H1 (cell line): ENCODE measurements around the gene HES3.

ENCODE experiments used
- CTCF ChIP-seq, 3 experiments: IDR thresholded peaks; 1 replicate in 2 of 3; 2 replicates in 1 of 3; pipeline versions ENCODE4 v1.5.1 to v1.6.1; 2011; ENCODE audit warnings: low read length in 3 of 3, mild to moderate bottlenecking in 3 of 3, inconsistent platforms in 2 of 3, low read depth in 1 of 3, moderate library complexity in 1 of 3; ENCODE audit not compliant: insufficient read depth in 1 of 3; ENCODE audit errors: control extremely low read depth in 1 of 3
- EP300 ChIP-seq, 2 experiments: IDR thresholded peaks; 1 replicate in 1 of 2; 2 replicates in 1 of 2; pipeline ENCODE4 v1.6.1; 2011 to 2012; ENCODE audit warnings: low read depth in 2 of 2, low read length in 2 of 2, mild to moderate bottlenecking in 2 of 2, borderline replicate concordance in 1 of 2, inconsistent platforms in 1 of 2, moderate library complexity in 1 of 2
- EZH2 ChIP-seq: fragments of 200-600 bp; sonication (generic); IDR thresholded peaks from 2 replicates; pipeline ENCODE4 v1.7.1; 2012; ENCODE audit warnings: low read depth, mild to moderate bottlenecking, moderate library complexity, low read length, inconsistent platforms; ENCODE audit not compliant: severe bottlenecking
- JUN ChIP-seq: IDR thresholded peaks from 2 replicates; pipeline ENCODE4 v1.6.1; 2011; ENCODE audit warnings: low read depth, mild to moderate bottlenecking, improper control_type of control experiment, low read length
- KDM5A ChIP-seq: fragments of 200-600 bp; IDR thresholded peaks from 2 replicates; pipeline ENCODE4 v1.7.1; 2012; ENCODE audit warnings: mild to moderate bottlenecking, low read length, inconsistent platforms, mixed read lengths
- MAX ChIP-seq: IDR thresholded peaks from 2 replicates; pipeline ENCODE4 v1.6.1; 2012; ENCODE audit warnings: inconsistent platforms
- POLR2A ChIP-seq, 2 experiments: IDR thresholded peaks; 1 replicate in 1 of 2; 2 replicates in 1 of 2; pipeline ENCODE4 v1.6.1; 2011; ENCODE audit warnings: low read depth in 2 of 2, low read length in 2 of 2, mild to moderate bottlenecking in 2 of 2; ENCODE audit errors: control extremely low read depth in 1 of 2
- POLR2AphosphoS5 ChIP-seq: IDR thresholded peaks from 2 replicates; pipeline ENCODE4 v1.6.1; 2011; ENCODE audit warnings: low read depth, low read length
- SUZ12 ChIP-seq: fragments of 200-600 bp; sonication (generic); IDR thresholded peaks from 2 replicates; pipeline ENCODE4 v1.6.1; 2012; ENCODE audit warnings: mild to moderate bottlenecking, inconsistent platforms, low read length, moderate library complexity, mixed read lengths
- TEAD4 ChIP-seq: IDR thresholded peaks from 2 replicates; pipeline ENCODE4 v1.6.1; 2012; ENCODE audit warnings: low read depth, low read length, inconsistent platforms, mixed read lengths
- YY1 ChIP-seq: IDR thresholded peaks from 2 replicates; pipeline ENCODE4 v1.6.1; 2011; ENCODE audit warnings: low read depth, mild to moderate bottlenecking, low read length

DNA sequence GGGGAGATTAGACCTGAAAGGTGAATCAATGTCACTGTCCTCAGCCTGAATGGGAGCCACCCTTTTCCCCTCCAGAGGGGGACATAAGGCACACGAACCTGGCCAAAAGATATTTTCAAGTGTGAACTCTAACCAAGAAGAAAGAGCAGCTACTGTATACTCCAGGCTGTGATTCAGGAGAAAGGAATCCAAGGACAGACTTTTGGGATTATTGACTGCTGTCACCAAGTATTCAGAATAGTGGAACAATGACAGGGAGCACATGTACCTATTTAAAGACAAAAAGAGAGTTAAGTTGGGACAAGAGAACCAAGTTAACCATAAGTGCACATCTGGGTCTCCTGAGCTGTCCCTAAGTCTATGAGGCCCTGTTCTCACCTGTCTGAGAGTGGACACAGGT, 10.6 kb upstream of the HES3 start:
- TF ChIP-seq EZH2 = no peak
- no peak for TF ChIP-seq KDM5A
- no peak for TF ChIP-seq MAX
- no peak for TF ChIP-seq EP300 (IDR thresholded peaks at IDR 0.05; ENCODE audit: borderline replicate concordance in 1 of 2, low read depth in 2 of 2, low read length in 2 of 2)
- TF ChIP-seq CTCF (IDR thresholded peaks at IDR 0.05; ENCODE audit: control extremely low read depth in 1 of 3, insufficient read depth in 1 of 3, low read depth in 1 of 3, low read length in 3 of 3) = no peak
- no peak for TF ChIP-seq POLR2AphosphoS5
- no peak for TF ChIP-seq YY1
- TF ChIP-seq TEAD4 = no peak
- no peak for TF ChIP-seq SUZ12
- no peak for TF ChIP-seq JUN
- no peak for TF ChIP-seq POLR2A (IDR thresholded peaks at IDR 0.05; ENCODE audit: control extremely low read depth in 1 of 2, low read depth in 2 of 2, low read length in 2 of 2)
